ENCODE data around the gene SYNGR2. TPM values are rescaled to one million over a fixed set of nuclear protein-coding genes. Genes with fewer than 3 reads are reported as not detected.
A peak's percentile ranks its signal among the peaks of the same experiment; 100 is the strongest.

Gene SYNGR2
- total and polyA plus RNA-seq, 9 of the 15 experiments (the other 6 are each of a cell fraction or from before 2014, with no cell fraction given): 1.4 to 173 (median 87.8) TPM

- TF ChIP-seq HOMEZ (CRISPR knock-in tag; IDR thresholded peaks at IDR 0.05): no peak
- no peak for TF ChIP-seq SMARCC2 (IDR thresholded peaks at IDR 0.05; ENCODE audit: low read depth)
- TF ChIP-seq PRMT5 (CRISPR knock-in tag; IDR thresholded peaks at IDR 0.05): no peak
- TF ChIP-seq SAFB (IDR thresholded peaks at IDR 0.05; ENCODE audit: borderline replicate concordance, low read depth, low read length): no peak
- TF ChIP-seq PTRF (tag; IDR thresholded peaks at IDR 0.05): no peak
- TF ChIP-seq GABPB1 (CRISPR knock-in tag; IDR thresholded peaks at IDR 0.05): 0 out of 2 replicates have a peak, but pooled peaks have one; percentile 42
- no peak for TF ChIP-seq HINFP (tag; conservative IDR thresholded peaks at IDR 0.05; ENCODE audit: low read depth)
- no peak for TF ChIP-seq ZNF584 (CRISPR knock-in tag; IDR thresholded peaks at IDR 0.05; ENCODE audit: low read depth)
- TF ChIP-seq GTF2A2 (tag; IDR thresholded peaks at IDR 0.05): no peak
- TF ChIP-seq ETS2 (tag; IDR thresholded peaks at IDR 0.05; ENCODE audit: borderline replicate concordance, poor library complexity, severe bottlenecking): no peak
- no peak for TF ChIP-seq ZNF3 (CRISPR knock-in tag; IDR thresholded peaks at IDR 0.05)
- no peak for TF ChIP-seq ZNF146 (CRISPR knock-in tag; IDR thresholded peaks at IDR 0.05; ENCODE audit: unreplicated experiment)
- TF ChIP-seq TGIF2 (CRISPR knock-in tag; IDR thresholded peaks at IDR 0.05): no peak
- TF ChIP-seq MYC (IDR thresholded peaks at IDR 0.05; ENCODE audit: low read depth, low read length): no peak
- TF ChIP-seq MYC (CRISPR knock-in tag; IDR thresholded peaks at IDR 0.05; ENCODE audit: borderline replicate concordance, low read depth): no peak
- no peak for TF ChIP-seq TAF15 (IDR thresholded peaks at IDR 0.05; ENCODE audit: low read depth, low read length)
- no peak for TF ChIP-seq EP300 (IDR thresholded peaks at IDR 0.05; ENCODE audit: low read length)
- TF ChIP-seq RFX1 (IDR thresholded peaks at IDR 0.05): no peak
- no peak for TF ChIP-seq ARNT (IDR thresholded peaks at IDR 0.05)
- no peak for TF ChIP-seq ZNF133 (CRISPR knock-in tag; IDR thresholded peaks at IDR 0.05)
- TF ChIP-seq MAFG (tag; conservative IDR thresholded peaks at IDR 0.05): no peak
- TF ChIP-seq ZNF551 (CRISPR knock-in tag; IDR thresholded peaks at IDR 0.05): no peak
- TF ChIP-seq SREBF1 (IDR thresholded peaks at IDR 0.05; ENCODE audit: borderline replicate concordance, low read depth, low read length): no peak
- TF ChIP-seq GATAD2A (IDR thresholded peaks at IDR 0.05): no peak
- TF ChIP-seq ZC3H4 (CRISPR knock-in tag; IDR thresholded peaks at IDR 0.05; ENCODE audit: borderline replicate concordance): no peak
- TF ChIP-seq ZNF124 (CRISPR knock-in tag; IDR thresholded peaks at IDR 0.05): no peak
- peak; percentile 0; the same call in 1 of the 2 replicates for TF ChIP-seq NCOR1 (IDR thresholded peaks at IDR 0.05)
- TF ChIP-seq ZNF57 (CRISPR knock-in tag; IDR thresholded peaks at IDR 0.05): no peak
- no peak for TF ChIP-seq ZNF224 (CRISPR knock-in tag; IDR thresholded peaks at IDR 0.05)
These were observed 37.8 kb upstream of the SYNGR2 start, which contains the start of gene TMC8 (continued) for GRCh38 chr17:78130437-78131101.

Measured in K562 (cell line).